ACC112 (cell line): Measurements from ENCODE around the gene NFIL3.

Experiments
- H2AFZ ChIP-seq: fragments of 200-600 bp; sonication (generic); one replicate; pipeline ENCODE4 v1.6.0; 2017; ENCODE audit warnings: antibody characterized with exemption, low read length; ENCODE audit not compliant: unreplicated experiment
- H3K27ac ChIP-seq: fragments of 200-600 bp; sonication (generic); 2 replicates; pipeline ENCODE4 v1.5.1; 2014; ENCODE audit warnings: low read depth, mild to moderate bottlenecking, antibody characterized with exemption, low read length, moderate library complexity
- H3K27me3 ChIP-seq: fragments of 200-600 bp; sonication (generic); 2 replicates; pipeline ENCODE4 v1.6.1; 2014; ENCODE audit warnings: mild to moderate bottlenecking, antibody characterized with exemption, low read length, moderate library complexity, mixed read lengths; ENCODE audit not compliant: insufficient read depth
- H3K36me3 ChIP-seq: fragments of 200-600 bp; sonication (generic); 2 replicates; pipeline ENCODE4 v1.6.1; 2016; ENCODE audit warnings: mild to moderate bottlenecking, antibody characterized with exemption, low read length, moderate library complexity, mixed read lengths; ENCODE audit not compliant: insufficient read depth
- H3K4me1 ChIP-seq: fragments of 200-600 bp; sonication (generic); one replicate; pipeline ENCODE4 v1.6.1; 2016; ENCODE audit warnings: low read length, mixed read lengths; ENCODE audit not compliant: insufficient read depth, unreplicated experiment, control insufficient read depth
- H3K4me3 ChIP-seq: fragments of 200-600 bp; sonication (generic); 2 replicates; pipeline ENCODE4 v1.5.1; 2014; ENCODE audit warnings: mild to moderate bottlenecking, low read depth, low read length
- H3K79me2 ChIP-seq: fragments of 200-600 bp; sonication (generic); one replicate; pipeline ENCODE4 v1.6.0; 2016; ENCODE audit warnings: low read length; ENCODE audit not compliant: control insufficient read depth, unreplicated experiment, insufficient read depth

Gene NFIL3

DNA sequence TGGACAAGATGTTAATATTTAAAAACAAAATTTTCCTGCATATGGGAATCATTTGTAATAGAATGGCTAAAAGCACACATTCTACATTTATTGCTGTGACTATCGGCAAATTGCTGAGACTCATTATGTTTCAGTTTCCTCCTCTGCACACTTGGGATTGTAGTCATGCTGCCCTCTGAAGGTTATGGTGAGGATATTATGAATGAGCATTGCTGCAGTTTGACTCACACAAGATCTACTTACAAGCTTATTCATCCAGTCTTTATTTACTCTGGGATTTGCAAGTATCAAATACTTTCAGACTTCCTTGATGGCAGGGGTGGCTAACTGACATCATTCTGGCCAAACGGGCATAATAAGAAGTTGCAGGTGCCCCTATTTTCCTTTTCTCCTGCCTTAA, 9.5 kb upstream of the NFIL3 start:
- H3K36me3 ChIP-seq: no peaks in the 10 kb centered on the region
- peaks cover 22% of the 10 kb centered on the region for H3K4me1 ChIP-seq
- H2AFZ ChIP-seq: peak overlapping the region; percentile 84
- no peaks in the 10 kb centered on the region for H3K79me2 ChIP-seq
- H3K4me3 ChIP-seq: peak overlapping the region; percentile 49
- peak overlapping the region; percentile 34; the same call in 1 of the 2 replicates for H3K27ac ChIP-seq
- no peaks in the 10 kb centered on the region for H3K27me3 ChIP-seq

GRCh38 chr9:91431485-91431884, 7.9 kb upstream of the NFIL3 start:
- Histone ChIP-seq H3K4me1 (peaks cover 31% of the 10 kb centered on the region), H3K4me3 (no peak overlapping the region), H3K79me2 (no peaks in the 10 kb centered on the region), H2AFZ (no peak overlapping the region), H3K27ac (no peak overlapping the region), H3K27me3 (no peaks in the 10 kb centered on the region), H3K36me3 (no peaks in the 10 kb centered on the region)

DNA sequence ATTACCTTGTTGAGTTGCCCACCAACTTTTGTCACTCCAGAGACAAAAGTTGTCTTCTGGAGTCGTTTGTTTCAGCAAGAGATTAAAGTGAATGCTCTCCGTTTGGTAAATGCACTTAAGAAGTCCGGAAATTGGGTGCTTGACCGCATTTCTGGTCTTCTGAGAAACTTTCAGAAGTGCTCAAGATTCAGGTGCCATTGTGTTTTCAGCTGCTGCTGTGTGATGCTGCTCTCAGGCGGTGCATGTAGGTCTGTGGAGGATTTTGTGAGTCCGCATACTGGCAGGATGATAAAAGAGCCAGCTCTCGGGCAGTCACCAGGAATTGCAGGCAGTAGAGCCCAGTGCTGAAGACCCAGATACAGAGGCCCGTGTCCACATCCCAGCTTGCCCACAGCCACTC, 5.9 kb upstream of the NFIL3 start:
- Histone ChIP-seq H2AFZ (no peak overlapping the region), H3K36me3 (no peaks in the 10 kb centered on the region), H3K27ac (0 out of 2 replicates have a peak overlapping the region, but pooled peaks have one; percentile 61), H3K79me2 (no peaks in the 10 kb centered on the region), H3K27me3 (no peaks in the 10 kb centered on the region), H3K4me3 (no peak overlapping the region), H3K4me1 (peaks cover 31% of the 10 kb centered on the region)

- Histone ChIP-seq H2AFZ (no peak overlapping the region), H3K27me3 (no peaks in the 10 kb centered on the region), H3K79me2 (no peaks in the 10 kb centered on the region), H3K27ac (peak overlapping the region; percentile 61), H3K4me3 (no peak overlapping the region), H3K36me3 (no peaks in the 10 kb centered on the region), H3K4me1 (peaks cover 31% of the 10 kb centered on the region)
Measured at GRCh38 chr9:91428927-91429351, 5.3 kb upstream of the NFIL3 start.

GRCh38 chr9:91428436-91428835, 4.8 kb upstream of the NFIL3 start:
- no peaks in the 10 kb centered on the region for H3K79me2 ChIP-seq
- peaks cover 29% of the 10 kb centered on the region for H3K4me1 ChIP-seq
- H3K36me3 ChIP-seq: no peaks in the 10 kb centered on the region
- H2AFZ ChIP-seq: no peak overlapping the region
- H3K27me3 ChIP-seq: no peaks in the 10 kb centered on the region
- no peak overlapping the region for H3K4me3 ChIP-seq
- H3K27ac ChIP-seq: peak overlapping the region; percentile 61

GRCh38 chr9:91427873-91428272, 4.2 kb upstream of the NFIL3 start:
- H3K27ac ChIP-seq: peak overlapping the region; percentile 61
- no peaks in the 10 kb centered on the region for H3K36me3 ChIP-seq
- H3K4me1 ChIP-seq: peaks cover 27% of the 10 kb centered on the region
- H2AFZ ChIP-seq: no peak overlapping the region
- peaks cover 5% of the 10 kb centered on the region for H3K79me2 ChIP-seq
- H3K4me3 ChIP-seq: no peak overlapping the region
- H3K27me3 ChIP-seq: no peaks in the 10 kb centered on the region

DNA sequence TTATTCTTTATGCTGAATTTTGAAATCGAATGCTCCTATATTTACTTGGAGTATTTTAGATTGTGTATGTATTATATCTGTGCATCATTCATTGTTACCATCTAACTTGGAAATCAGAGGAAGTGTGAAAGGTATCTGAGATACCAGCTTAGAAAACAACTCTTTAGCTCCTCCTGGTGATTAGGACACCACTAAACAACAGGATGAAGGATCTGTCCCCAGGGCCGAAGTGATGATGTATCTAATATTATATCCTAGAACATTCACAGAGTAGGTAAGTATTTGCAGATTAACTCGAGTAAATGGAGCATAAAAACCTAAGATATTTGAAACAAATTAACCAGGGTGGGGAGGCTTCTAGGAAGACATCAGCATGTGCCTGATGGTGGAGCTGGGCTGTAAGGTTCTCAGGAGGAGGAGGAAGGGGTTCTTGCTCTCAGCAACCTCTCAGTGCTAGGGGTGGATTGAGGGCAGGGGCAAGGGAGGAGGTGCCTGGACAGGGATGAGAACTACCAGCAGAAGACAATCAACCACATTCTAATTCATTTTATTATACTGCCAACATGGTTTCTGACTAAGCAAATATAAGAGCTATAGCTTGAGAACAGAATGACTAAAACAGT, 2.6 kb upstream of the NFIL3 start:
- H3K27ac ChIP-seq: no peak overlapping the region
- no peak overlapping the region for H2AFZ ChIP-seq
- H3K27me3 ChIP-seq: no peaks in the 10 kb centered on the region
- H3K4me1 ChIP-seq: peaks cover 22% of the 10 kb centered on the region
- peaks cover 21% of the 10 kb centered on the region for H3K79me2 ChIP-seq
- H3K4me3 ChIP-seq: no peak overlapping the region
- no peaks in the 10 kb centered on the region for H3K36me3 ChIP-seq

DNA sequence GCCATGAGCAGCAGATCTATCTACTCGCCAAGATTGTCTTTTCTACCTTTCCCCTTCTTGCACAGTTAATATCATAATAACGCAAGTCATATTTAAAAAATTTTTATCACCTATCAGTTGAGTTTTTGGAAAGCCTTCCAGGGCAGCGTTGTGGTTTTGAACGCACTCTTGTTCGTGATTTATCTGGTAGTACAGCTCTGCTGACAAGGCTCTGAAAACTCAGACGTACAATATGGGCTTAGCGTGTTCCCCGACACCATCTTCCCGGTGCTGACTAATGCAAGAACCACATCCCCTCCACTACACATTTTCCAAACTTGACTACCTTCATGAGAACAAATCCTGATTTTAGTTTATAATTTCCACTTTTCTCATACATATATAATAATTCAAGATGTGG, 1.6 kb upstream of the NFIL3 start:
- Histone ChIP-seq H3K79me2 (peaks cover 31% of the 10 kb centered on the region), H3K27me3 (no peaks in the 10 kb centered on the region), H2AFZ (no peak overlapping the region), H3K4me3 (peak overlapping the region; percentile 94; the same call in 1 of the 2 replicates), H3K4me1 (peaks cover 26% of the 10 kb centered on the region), H3K36me3 (no peaks in the 10 kb centered on the region), H3K27ac (no peak overlapping the region)

- Histone ChIP-seq H3K27me3 (no peaks in the 10 kb centered on the region), H3K36me3 (no peaks in the 10 kb centered on the region), H3K79me2 (peaks cover 35% of the 10 kb centered on the region), H3K27ac (peak overlapping the region; percentile 88), H2AFZ (peak overlapping the region; percentile 56), H3K4me1 (peaks cover 32% of the 10 kb centered on the region), H3K4me3 (peak overlapping the region; percentile 94)
Measured at GRCh38 chr9:91424403-91425176, 958 bp upstream of the NFIL3 start.

GRCh38 chr9:91422758-91423711, 597 bp downstream of the NFIL3 start:
- Histone ChIP-seq H3K4me3 (peak overlapping the region; percentile 98), H3K79me2 (peaks cover 49% of the 10 kb centered on the region), H3K36me3 (no peaks in the 10 kb centered on the region), H3K4me1 (peaks cover 30% of the 10 kb centered on the region), H3K27ac (peak overlapping the region; percentile 99), H3K27me3 (no peaks in the 10 kb centered on the region), H2AFZ (no peak overlapping the region)
